HUDEP-2 (cell line): ENCODE results near the gene HOATZ.

Source experiments
- DNase-seq, 76 experiments: peaks; one replicate each; lab custom pipeline; 2025; ENCODE audit not compliant: unreplicated experiment in 76 of 76; lab: John Stamatoyannopoulos, UW

The HOATZ gene

DNA sequence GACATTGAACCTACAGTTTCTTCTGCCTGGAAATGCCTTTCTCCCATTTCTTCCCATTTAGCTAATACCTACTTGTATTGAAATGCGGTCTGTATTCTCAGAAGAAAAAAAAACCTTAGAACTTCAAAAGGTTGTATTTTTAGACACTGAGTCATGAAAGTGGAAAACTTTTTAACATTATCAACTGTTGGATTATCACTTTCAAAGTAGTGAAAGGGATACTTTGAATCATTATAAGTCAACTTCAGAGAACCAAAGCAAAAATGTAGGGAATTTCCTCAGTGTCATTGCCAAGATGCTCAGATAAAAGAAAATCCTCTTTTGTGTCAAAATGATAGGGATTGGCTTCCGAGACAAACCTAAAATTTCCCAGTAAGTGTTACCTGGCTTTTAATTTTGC lies 6.6 kb downstream of the HOATZ start:
- DNase-seq: no peak

DNA sequence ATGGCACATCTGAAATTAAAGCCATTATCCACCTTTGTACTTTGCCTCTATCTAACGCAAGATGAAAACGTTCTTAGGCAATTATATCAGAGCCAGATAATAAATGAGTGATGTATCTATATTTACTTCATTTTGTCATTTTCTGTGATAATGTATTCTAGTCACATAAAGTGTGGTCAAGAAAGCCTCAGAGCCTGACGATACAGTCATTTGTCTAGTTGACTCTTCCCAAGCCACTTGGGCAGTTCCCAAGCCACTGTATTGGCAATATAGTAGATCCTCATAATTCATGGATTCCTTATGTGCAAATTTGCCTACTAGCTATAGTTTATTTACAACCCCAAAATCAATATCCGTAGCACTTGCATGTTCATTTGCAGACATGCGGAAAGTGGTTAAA lies 7.8 kb downstream of the HOATZ start:
- DNase-seq: no peak

DNA sequence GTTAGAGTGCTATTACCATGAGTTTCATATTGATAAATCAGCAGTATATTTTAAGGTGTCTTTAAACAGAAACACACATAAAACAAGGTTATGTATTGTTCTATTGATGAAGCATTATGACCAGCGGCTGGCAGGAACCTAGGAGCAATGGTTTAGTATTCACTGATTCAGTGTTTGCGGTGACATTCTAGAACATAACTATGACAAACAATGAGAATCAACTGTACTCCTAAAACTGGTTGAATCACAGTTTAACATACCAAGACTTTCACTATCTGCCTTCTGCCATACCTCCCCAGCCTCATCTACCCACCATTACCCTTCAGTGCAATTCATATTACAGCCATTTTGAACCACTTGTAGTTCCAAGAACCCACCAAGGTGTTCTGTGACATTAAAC lies 8.8 kb downstream of the HOATZ start:
- no peak for DNase-seq

DNA sequence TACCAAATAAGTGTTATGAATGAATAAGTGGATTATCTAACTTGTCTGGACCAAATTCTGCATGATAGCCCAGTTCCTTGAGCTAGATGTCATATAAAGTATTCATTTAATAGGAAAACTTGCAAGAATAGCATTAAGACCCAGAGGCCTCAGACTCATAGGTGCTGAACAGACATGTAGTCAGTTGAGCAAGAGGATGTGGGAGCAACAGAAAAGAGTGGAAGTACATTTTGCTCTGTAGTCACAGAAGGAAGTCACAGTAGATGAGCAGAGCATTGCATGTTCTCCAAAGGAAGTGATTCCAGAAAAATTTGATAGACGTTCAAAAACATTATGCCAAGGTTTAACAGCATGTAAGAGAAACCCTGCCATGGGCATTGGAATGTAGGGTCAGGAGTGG lies 9.5 kb downstream of the HOATZ start:
- no peak for DNase-seq

DNA sequence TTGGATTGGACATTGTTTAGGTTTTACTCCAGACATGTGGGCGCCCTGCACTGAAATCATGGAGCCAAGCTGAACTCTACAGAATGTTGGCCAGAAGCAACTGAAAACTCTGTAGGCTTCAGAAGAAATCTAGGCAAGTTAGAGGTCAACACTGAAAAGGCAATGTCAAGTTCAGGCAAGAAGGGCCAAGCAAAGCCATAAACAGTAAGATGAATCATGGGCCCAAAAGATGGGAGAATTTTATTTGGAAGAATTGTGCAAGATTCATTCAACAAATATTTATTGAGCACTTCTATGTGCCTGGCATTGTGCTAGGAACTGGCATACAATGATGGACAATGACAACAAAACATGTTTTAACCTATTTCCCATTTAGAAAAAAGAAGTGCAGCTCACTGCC lies 10.9 kb downstream of the HOATZ start:
- DNase-seq: no peak

DNA sequence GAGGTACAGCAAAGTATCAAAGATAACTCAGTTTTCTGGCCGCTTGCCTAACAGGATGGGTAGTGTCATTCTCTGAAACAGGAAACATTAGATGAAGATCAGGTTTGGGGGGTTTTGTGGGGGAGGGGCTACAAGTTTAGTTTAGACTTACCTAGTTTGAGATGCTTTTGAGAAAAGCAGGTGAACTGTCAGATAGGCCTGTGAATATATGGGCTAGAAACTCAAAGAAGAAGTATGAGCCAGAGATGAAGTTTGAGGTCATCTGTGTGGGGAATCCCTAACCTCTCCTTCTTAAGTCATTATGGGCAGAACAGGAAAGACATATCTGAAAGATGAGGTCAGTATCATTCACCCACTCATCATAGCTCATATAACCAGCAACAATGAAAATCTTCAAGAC lies 11.9 kb downstream of the HOATZ start:
- no peak for DNase-seq

DNA sequence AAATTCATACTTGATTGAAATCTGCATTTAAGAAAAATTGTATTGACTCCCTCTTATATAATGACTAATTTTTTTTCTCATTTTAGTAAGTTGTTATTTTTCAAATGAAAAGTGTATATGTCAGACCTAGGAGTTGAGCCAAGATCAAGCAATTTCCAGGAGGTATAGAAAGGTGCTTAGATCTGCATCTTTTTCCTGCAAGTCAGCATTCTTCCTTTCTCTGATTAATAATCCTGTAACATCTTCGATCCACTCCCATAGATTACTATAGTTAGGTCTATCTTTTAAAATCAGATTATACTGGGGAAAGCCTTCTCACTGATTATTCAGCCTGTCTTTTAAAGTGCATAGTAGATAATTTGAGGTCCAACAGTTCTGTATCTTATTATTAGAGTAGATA lies 12.7 kb downstream of the HOATZ start:
- no peak for DNase-seq

DNA sequence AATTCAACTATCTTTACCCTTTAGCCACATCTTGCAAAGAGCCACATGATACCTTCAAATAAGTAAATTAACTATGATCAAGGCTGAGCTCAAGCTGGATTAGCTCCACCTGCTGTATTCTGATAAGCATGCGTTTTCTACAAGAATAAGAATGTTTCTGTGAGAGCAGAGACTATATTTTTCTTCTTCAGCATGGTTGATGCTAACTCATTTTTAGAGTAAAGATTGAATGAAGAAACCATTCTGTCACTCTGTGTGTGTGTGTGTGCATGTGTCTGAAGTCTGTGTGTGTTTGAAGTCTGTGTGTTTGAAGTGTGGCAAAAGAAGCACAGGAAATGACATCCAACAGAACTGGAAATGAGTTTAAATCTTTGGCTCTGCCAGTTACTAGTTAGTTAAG lies 14.0 kb downstream of the HOATZ start:
- no peak for DNase-seq

DNA sequence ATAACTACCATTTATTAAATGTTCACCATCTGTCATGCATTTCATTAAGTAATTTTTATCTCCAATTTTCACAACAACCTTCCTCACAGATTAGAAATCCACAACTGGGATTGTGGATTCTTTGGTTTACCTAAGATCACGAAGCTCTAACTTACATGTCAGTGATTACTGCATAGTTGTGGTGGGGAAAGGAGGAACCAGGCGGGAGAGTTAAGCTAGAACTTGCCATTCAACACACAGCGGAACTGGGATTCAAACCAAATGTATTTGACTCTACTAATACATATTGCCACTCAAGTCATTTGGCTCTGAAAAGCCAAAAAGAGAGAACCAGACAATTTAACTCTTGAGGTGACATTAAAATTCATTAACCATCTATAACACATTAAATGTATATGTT lies 15.5 kb downstream of the HOATZ start:
- no peak for DNase-seq

DNA sequence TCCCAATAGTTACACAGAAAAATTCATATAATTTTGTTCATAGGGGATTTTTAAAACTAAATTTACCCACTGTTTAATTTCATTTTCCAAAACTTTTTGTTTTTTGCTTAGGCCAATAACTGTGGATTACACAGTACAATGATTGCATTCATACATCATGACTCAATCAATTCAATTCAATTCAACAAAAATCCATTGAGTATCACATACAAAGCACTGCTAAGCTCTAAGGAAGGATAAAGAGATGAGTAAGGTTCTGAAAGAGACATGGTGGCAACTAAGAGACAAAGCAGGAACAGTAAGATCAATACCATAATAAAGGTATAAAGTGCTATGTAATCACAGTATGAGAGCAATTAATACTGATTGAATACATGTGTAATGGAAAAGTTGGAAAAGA lies 16.6 kb downstream of the HOATZ start:
- DNase-seq: no peak

DNA sequence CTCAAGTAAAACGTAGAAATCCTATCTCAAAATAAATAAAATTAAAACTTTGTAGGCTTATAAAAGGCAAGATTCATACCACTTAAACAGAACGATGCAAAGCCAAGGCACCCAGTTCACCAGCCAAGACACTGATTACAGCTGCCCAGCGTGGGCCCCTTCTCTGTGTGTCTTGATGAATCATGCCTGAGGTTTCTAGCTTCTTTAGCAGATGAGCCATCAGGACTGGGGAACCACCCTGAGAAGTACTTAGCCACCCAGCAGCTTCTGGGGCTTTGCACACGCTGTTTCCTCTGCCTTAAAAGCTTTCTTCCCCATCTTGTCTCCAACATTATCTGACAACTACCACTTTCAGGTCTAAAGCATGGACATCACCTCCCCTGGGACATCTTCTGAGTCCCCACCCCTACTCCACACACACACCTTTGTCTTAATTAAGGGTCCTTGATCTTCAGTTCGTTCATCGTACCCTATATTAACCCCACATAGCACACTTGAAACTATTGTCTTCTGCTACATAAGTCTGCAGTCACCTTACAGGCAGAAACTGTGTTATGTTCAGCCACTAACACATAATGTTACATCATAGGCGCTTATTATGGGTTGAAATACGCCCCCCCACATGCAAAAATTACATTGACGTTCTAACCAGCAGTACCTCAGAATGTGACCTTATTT lies 17.2 kb downstream of the HOATZ start:
- DNase-seq: peak in 1 of 76 experiments; percentile 17

DNA sequence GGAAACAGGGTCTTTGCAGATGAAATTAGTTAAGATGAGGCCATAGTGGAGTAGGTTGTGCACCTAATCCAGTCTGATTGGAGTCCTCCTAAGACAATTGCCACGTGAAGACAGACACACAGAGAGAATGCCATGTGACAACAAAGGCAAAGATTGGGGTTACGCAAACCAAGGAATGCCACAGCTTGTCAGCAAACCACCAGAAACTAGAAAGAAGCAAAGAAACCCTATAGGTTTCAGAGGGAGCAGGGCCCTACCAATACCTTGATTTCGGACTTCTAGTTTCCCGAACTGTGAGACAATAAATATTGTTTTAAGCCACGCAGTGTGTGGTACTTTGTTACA lies 17.8 kb downstream of the HOATZ start:
- DNase-seq: no peak

DNA sequence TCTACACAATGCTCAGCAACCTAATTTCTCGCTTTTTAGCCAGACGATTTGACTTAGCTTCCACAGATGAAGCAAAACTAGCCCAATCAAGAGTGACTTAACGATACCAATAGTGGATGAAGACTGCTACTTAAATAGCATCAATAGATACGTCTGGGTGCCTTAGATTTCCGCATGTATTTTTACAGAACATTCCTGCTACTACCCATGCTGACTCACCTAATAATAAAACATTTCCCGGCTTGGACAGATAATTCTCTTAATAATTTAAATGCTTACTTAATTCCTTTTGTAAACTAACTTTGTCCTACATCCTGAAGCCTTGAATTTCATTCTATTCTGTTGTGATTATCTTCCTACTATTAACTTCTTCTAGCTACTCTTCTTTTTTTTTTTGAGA lies 20.7 kb downstream of the HOATZ start:
- no peak for DNase-seq

DNA sequence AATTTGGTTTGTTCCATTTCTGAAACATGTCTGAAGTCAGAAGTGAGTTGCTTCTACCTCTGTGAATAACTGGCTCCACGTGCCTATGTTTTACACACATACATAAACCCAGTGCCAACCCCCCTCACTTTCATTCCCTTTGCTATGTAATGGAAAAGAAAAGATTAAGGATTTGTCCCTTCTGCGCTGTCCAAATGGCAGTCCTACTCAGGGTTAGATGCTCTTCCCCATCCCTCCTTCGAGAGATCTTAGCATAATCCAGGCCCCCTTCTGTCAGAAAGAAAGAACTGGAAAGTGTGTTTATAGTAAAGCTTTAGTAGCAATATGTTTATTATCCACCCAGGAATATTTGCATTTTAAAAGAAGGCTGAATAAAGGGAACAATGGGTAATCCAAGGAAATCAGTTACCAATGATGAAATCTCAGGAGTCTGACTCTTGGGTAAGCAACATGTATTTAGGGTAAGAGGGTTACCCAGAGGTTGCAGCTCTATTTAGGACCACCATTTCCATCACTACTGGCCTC lies 22.8 kb downstream of the HOATZ start:
- DNase-seq: no peak

DNA sequence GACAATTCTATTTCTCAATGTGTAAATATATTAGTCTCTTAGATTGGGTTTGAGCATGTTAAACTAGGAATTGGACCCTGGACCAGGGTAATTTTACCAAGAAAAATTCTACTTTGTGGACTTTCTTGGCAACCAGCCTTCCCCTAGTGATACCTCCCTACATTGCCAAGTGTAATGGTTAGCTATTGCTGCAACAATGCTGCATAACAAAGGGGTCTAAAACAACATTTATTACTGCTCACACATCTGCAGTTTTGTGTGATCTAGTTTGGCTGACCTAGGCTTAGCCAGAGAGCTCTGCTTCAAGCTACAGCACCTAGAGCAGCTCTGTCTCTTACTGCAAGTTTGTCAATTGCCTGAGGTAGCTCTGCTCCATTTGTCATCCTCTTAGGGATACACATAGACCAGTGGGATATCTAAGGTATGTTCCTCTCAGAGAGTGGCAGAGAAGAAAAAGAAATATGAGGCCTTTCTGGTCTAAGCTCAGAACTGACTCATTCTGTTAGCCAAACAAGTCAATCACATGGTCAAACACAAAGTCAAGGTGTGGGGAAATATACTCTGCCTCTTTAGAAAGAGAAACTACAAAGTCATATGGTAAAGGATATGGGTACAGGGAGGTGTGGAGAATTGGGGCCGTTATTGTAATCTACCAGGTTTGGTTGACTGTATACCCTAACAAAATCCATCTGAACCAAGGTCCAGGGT lies 24.0 kb downstream of the HOATZ start:
- peak in 1 of 76 experiments; percentile 35 for DNase-seq

DNA sequence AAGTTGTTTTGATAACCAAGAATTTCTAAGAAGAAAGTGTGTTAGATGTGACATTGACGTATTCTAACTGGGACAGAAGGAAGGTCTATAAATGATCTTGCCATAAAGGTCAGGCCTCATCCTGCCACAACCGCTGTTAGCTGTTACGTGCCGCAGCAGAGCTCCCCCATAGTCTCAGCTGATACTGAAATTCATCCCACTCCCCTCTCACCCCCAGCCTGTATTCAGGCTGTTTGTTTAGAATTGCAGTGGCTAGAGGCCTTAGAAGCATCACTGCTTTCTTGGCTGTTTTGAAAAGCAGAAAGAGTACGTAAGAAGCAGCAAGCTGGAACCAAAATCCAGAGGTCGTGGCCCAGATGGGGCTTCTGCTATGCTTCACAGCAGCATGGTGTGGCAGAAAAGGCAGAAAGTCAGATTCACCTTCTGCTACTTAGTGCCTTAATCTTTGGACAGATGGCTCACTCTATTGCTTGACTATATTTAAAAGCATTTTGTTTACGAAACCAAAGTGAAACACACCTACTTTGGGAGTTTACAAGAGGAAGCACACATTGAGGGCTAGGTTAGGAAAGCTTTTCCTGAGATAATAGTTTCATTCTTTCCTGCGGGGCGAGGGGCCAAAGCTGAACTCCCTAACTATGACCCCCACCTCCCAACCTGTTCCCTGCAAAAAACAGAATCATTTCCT lies 25.0 kb downstream of the HOATZ start:
- no peak for DNase-seq

DNA sequence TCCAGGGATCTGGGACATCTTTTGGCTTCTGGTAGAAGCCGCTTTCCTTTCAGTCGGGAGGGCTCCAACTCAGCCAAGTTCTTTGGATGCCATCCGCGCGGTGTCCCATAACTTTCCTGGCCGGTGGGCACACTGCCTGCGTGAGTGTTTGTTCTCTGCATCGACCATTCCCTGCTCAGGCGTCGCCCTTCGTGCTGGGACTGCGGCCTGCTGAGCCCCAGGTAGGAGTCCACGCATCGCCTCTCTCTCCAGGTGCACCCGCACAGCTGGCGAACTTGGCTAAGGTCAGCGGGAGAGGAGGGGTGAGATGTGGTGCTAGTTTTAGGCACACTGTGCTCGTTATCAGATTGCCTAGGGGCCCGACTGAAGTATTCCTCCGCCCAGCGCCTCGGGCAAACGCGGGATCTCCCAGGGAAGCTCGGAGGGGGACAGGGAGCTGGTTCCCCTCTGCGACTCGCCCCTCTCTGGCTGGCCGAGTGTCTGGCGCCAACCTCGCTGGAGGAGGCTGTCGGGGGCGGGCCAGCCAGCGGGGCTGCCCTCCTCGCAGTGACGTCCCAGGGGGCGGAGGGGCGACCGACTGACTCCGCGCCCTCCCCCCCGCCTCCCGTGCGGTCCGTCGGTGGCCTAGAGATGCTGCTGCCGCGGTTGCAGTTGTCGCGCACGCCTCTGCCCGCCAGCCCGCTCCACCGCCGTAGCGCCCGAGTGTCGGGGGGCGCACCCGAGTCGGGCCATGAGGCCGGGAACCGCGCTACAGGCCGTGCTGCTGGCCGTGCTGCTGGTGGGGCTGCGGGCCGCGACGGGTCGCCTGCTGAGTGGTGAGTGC lies 25.7 kb downstream of the HOATZ start, which contains the start of gene LAYN:
TSS of gene LAYN (plus strand) at position 607 of the 823 bp plus-strand sequence. CDS start at position 731, 124 bp downstream.
- DNase-seq: no peak

DNA sequence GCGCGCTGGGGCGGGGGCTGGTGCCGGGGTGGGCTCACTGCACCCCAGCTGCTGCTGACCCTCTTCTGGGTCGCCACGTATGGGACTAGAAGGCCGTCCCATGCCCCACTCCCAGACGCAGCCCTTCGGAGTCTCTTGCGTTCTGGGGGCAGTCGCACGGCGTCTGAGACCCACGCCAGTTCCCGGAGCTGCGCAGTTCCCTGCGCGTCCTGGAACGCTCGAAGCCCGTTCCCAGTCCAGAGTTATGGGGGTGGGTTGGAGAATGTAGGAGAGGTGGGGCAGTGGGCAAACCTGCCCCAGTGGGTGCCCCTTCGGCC lies 26.3 kb downstream of the HOATZ start:
- no peak for DNase-seq

DNA sequence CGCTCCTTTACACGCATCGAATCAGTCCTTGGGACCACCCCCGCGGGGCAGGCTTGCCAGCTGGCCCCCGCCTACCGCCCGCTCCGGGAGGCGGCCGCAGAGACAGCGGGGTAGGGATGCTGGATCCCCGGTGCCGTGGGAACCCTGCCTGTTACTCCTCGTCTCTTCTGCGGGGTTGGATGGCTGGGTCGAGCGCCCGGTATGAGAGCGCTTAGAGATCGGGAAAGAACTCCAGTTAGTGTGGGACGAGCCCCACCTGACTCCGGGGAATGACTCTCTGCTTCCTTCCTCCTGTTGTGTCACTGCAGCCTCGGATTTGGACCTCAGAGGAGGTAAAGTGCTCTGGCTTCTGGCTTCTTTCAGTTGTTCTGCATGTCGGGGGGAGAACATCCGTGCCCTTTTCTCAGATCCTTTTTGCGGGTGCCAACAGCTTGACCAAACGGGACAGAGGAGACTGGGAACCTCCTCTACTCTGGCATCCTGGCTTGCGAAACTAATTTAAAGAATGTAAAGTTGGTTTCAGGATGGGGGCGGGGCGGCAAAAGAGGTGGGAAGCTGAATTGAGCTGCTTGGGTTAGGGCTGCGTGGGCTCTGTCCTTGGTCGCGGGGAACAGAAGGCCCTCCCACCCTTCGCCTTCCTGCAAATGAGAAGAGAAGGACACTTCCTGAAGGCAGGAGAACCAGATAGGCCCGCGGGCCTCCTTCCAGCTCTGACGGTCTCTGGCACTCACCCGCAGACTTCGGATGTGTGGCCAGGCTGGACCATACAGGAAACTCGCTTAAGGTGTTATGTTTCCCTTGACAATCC lies 26.9 kb downstream of the HOATZ start:
- DNase-seq: no peak

DNA sequence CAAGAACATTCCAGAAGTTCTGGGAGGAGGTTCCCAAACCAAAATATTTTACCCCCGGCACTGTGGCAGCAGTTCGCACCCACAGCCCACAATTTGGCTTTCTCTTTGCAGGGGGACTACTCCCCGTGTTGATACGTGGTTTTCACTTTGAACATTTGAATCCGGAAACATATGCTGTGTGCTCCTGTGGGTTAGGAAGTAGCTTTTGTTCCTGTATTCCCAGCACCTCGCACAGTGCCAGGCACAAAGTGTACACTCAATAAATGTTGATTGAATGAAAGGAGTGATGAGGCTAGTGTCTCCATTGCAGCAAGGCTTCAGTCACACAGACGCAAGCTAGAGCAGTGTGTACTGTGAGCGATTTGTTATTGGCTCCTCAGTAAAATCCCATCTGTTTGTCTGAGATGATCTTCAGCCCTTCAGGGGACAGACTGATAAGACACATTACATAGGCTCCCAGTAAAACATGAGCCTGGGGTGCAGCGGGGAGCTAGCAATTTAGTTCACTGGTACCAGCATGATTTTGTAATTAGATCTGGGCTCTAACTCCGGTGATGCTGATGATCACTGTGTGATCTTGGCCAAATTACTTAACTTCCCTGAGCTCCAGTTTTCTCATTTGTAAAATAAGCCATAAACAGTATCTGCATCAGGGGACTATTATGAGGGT lies 28.2 kb downstream of the HOATZ start:
- no peak for DNase-seq
